Tibial artery (tissue), 4 donors: ENCODE results near the gene CDA.

ENCODE experiments used
- DNase-seq, 2 donors: peaks; one replicate each; pipeline ENCODE4 v3.0.0-alpha.2; 2019
- H3K27ac ChIP-seq, 2 donors: fragments of 200-600 bp; sonication (generic) in 1 of 2; 1 replicate in 1 of 2; 2 replicates in 1 of 2; pipeline ENCODE4 v1.5.1; 2018 to 2019; ENCODE audit warnings: mild to moderate bottlenecking in 1 of 2
- H3K27me3 ChIP-seq, 2 donors: fragments of 200-600 bp; sonication (generic) in 1 of 2; one replicate each; pipeline versions ENCODE4 v1.5.1 to v1.6.0; 2016 to 2019
- H3K36me3 ChIP-seq, 3 donors: fragments of 200-600 bp; sonication (generic) in 2 of 3; one replicate each; pipeline ENCODE4 v1.5.1; 2016 to 2019; ENCODE audit warnings: mild to moderate bottlenecking in 2 of 3
- H3K4me1 ChIP-seq, 4 donors: fragments of 200-600 bp; sonication (generic) in 2 of 4; 1 replicate in 3 of 4; 2 replicates in 1 of 4; pipeline ENCODE4 v1.5.1; 2016 to 2019
- H3K4me3 ChIP-seq, 2 donors: fragments of 200-600 bp; sonication (generic) in 1 of 2; 1 replicate in 1 of 2; 2 replicates in 1 of 2; pipeline ENCODE4 v1.5.1; 2018 to 2019; ENCODE audit warnings: mild to moderate bottlenecking in 2 of 2
- H3K9me3 ChIP-seq, 3 donors: fragments of 200-600 bp; sonication (generic) in 1 of 3; one replicate each; pipeline ENCODE4 v1.5.1; 2016 to 2019
- CTCF ChIP-seq, 2 experiments: fragments of 200-600 bp in 1 of 2; fragments of 450-650 bp in 1 of 2; IDR thresholded peaks; one replicate each; pipeline ENCODE4 v1.5.1; 2017 to 2019; ENCODE audit warnings: antibody characterized with exemption in 2 of 2, mild to moderate bottlenecking in 1 of 2, moderate library complexity in 1 of 2
- intact Hi-C: fragments of 100-400 bp; cut with DNase I; formaldehyde crosslinking; loops from one replicate; pipeline ENCODE4 v1.15.0; 2023; ENCODE audit warnings: low total_unique reads

Gene CDA

GRCh38 chr1:20565234-20565633 is 23.7 kb upstream of the CDA start:
- Histone ChIP-seq H3K36me3 (no peaks in the 10 kb centered on the region), H3K9me3 (no peaks in the 10 kb centered on the region), H3K4me1 (no peaks in the 10 kb centered on the region), H3K4me3 (no peak overlapping the region), H3K27ac (no peak overlapping the region), H3K27me3 (peaks cover 0 to 39% of the 10 kb centered on the region in 2 donors)
- intact Hi-C loops: no loop called here
- DNase-seq: no peak
- no peak for TF ChIP-seq CTCF (IDR thresholded peaks at IDR 0.05)

GRCh38 chr1:20569523-20570098 is 19.3 kb upstream of the CDA start:
- H3K9me3 ChIP-seq: peaks cover 0 to 13% (median 7%) of the 10 kb centered on the region in 3 donors
- H3K27ac ChIP-seq: no peak overlapping the region
- no peaks in the 10 kb centered on the region for H3K36me3 ChIP-seq
- intact Hi-C loops: no loop called here
- no peak for DNase-seq
- no peak overlapping the region for H3K4me3 ChIP-seq
- no peak for TF ChIP-seq CTCF (IDR thresholded peaks at IDR 0.05)
- H3K27me3 ChIP-seq: peaks cover 0 to 24% of the 10 kb centered on the region in 2 donors
- H3K4me1 ChIP-seq: no peaks in the 10 kb centered on the region

- H3K9me3 ChIP-seq: peaks cover 0 to 13% (median 7%) of the 10 kb centered on the region in 3 donors
- intact Hi-C loops: no loop called here
- no peak for DNase-seq
- no peak for TF ChIP-seq CTCF (IDR thresholded peaks at IDR 0.05)
- H3K27ac ChIP-seq: no peak overlapping the region
- H3K4me1 ChIP-seq: no peaks in the 10 kb centered on the region
- no peaks in the 10 kb centered on the region for H3K36me3 ChIP-seq
- no peak overlapping the region for H3K4me3 ChIP-seq
- peaks cover 0 to 36% of the 10 kb centered on the region in 2 donors for H3K27me3 ChIP-seq
Observed at GRCh38 chr1:20571427-20571826, 17.5 kb upstream of the CDA start.

- no peak for DNase-seq
- intact Hi-C loops: no loop called here
- H3K9me3 ChIP-seq: peaks cover 0 to 13% (median 7%) of the 10 kb centered on the region in 3 donors
- no peak overlapping the region for H3K4me3 ChIP-seq
- peaks cover 0 to 38% of the 10 kb centered on the region in 2 donors for H3K27me3 ChIP-seq
- H3K4me1 ChIP-seq: no peaks in the 10 kb centered on the region
- no peaks in the 10 kb centered on the region for H3K36me3 ChIP-seq
- no peak for TF ChIP-seq CTCF (IDR thresholded peaks at IDR 0.05)
- H3K27ac ChIP-seq: no peak overlapping the region
Observed at GRCh38 chr1:20573987-20574386, 14.9 kb upstream of the CDA start.

GRCh38 chr1:20574686-20575540 is 14.0 kb upstream of the CDA start:
- intact Hi-C loops: no loop called here
- Histone ChIP-seq H3K4me3 (no peak overlapping the region), H3K4me1 (no peaks in the 10 kb centered on the region), H3K27ac (no peak overlapping the region), H3K36me3 (no peaks in the 10 kb centered on the region), H3K9me3 (peaks cover 0 to 13% (median 7%) of the 10 kb centered on the region in 3 donors), H3K27me3 (peaks cover 0 to 31% of the 10 kb centered on the region in 2 donors)
- peak; percentile 30 to 32 for TF ChIP-seq CTCF (IDR thresholded peaks at IDR 0.05)
- peak; percentile 79 to 80 for DNase-seq
